Measurements from ENCODE around the gene OGA.

The OGA gene

DNA sequence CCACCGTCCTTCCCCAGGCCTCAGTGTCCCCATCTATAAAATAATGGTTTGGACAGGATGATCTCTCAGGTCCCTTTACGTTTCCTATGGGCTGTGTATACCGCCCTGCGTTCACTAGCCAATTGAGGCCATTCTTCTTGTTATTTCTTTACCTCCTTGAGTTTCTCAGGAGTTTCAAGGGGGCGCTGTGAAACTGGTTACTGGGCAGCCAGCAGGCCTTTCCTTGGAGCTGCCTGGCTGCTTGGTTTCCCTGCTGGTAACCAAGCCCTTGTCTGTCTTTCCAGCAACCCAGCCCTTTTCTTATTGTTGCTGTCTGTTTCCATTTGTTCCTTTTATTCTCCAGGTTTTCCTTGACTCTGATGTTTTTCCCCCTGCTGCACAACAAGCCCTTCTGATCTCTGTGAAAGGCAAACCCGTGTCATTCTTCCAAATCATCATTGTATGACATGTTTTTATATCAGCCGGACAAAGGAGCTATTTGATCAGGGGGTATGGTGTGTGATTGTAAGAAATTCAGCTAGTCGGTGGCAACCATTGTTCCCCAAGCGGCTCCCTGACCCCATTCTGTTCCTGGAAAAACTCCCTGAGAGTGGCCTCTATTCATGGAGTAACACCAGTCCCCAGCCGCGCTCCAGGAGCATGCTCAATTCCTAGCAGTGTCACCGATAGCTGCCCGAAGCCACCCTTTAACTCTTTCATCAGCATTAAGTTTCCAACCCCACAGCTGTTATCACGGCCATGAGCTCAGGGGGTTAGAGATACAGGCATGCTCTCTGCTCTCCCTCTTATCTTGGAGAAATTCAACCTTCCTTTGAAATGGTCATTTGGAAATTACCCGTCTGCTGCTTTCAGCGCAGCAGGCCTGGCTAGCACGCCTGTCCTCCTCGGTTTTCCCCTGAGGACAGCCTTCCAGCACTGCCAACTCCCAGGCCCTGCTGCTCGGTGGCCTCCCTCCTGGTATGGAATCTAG is 68.9 kb downstream of the OGA start:
- DNase-seq: no peak

DNA sequence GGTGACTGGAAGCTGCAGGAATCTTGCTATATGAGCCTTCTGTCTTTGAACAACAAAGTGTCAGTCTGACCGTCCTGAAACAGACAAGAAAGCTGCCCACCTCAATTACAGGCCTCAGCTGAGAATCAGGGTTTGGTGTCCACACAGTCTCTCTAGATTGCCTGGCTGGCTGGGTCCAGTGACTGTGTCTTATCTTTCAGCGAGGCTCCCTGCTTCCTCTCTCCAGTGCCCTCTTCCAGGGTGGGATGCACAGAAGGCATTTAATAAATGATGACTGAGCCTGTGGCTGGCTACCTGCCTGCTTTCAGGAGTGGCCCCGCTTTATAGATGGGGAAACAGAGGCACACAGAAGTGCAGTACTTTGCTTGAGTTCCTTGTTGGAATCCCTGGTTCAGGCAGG is 69.7 kb downstream of the OGA start:
- DNase-seq: no peak

DNA sequence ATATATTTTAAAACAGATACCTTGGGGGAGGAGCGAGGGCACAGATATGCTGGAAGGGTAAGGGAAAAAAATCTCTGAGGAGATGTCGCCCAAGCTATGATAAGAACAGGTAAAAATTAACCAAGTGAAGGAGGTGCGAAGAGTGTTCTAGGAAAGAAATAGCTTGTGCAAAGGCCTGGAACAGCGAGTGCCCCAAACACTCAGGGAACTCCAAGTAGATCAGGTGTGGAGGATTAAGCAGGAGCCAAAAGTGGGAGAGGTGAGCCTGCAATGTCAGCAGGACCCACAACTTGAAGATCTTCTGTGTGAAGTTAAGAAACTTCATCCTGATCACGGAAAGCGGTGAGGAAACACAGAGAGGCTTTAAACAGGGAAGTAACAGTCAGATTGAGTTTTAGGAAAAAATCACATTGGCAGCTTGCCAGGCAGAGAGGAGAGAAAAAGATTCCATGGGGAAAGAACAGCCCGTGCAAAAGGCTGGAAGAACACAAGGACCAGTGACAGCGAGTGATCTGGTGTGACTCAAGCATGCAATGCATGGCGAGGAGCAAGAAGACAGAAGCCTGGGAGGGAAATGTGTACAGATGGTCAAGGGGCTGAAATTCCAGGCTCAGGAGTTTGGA is 73.1 kb downstream of the OGA start:
- no peak for DNase-seq

DNA sequence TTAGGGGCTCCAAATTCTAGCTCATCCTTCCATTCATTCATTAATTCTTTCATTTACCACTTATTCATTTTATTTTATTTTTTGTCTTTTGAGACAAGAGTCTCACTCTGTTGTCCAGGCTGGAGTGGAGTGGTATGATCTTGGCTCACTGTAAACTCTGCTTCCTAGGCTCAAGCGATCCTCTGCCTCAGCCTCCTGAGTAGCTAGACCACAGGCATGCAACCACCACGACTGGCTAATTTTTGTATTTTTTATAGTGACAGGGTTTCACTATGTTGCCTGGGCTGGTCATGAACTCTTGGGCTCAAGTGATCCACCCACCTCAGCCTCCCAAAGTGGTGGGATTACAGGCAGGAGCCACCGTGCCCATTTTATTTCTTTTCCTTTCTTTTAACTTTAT is 74.0 kb downstream of the OGA start:
- no peak for DNase-seq

DNA sequence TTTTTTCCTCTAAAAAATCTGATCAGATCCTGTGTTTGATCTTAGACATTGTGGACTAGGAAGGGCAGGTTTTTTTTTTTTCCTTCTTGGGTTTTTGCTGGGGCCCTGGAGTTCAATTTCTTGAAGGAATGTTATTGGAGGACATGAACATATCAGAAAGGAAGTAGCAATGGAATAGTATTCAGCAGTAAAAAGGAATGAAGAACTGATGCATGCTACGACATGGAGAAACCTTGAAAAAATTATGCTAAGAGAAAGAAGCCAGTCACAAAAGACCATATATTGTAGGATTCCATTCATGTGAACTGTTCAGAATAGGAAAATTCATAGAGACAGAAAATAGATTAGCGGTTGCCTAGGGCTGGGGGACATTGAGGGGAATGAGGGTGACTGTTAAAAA is 76.3 kb downstream of the OGA start:
- DNase-seq: no peak

DNA sequence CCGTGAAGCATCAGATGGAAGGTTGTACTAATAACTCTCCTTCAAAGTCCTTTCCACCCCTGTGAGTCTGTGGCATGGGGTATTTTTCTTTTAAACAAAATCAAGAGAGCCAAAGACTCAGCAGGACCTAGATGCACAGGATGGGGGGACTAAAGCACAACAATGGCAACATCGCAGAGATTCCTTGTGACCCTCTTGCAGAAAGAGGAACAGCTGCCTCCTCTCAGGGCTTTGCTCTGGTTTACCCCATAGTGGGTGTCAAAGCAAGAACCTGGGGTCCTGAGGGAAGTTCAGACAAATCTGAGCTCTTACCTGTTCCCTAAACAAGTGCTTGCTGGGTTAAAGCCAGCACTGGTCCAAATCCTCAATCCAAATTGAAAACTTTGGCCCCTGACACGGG is 81.6 kb downstream of the OGA start:
- DNase-seq: no peak
